ENCODE measurements around the gene DPP7. TPM values are rescaled to one million over a fixed set of nuclear protein-coding genes. Genes with fewer than 3 reads are reported as not detected.

DPP7 gene
- total and polyA plus RNA-seq, 4 donors: 97.4 to 598 (median 126) TPM

GRCh38 chr9:137103206-137103999 is 11.1 kb downstream of the DPP7 start:
- WGBS, 2 donors: 93 to 95% methylated on average over 37 of the region's 37 CpGs
- H3K36me3 ChIP-seq (ENCODE audit: control insufficient read depth in 1 of 2, insufficient read depth in 2 of 2, low read length in 1 of 2): peaks cover 0 to 21% of the 10 kb centered on the region in 2 donors
- H3K27me3 ChIP-seq (ENCODE audit: control insufficient read depth in 1 of 2, insufficient read depth in 2 of 2, low read length in 1 of 2): no peaks in the 10 kb centered on the region

GRCh38 chr9:137099231-137099630 is 15.3 kb downstream of the DPP7 start:
- Histone ChIP-seq H3K4me3 (ENCODE audit: low read length in 2 of 2) (no peak overlapping the region), H3K27ac (ENCODE audit: low read depth in 1 of 2, low read length in 2 of 2) (no peak overlapping the region), H3K27me3 (ENCODE audit: control insufficient read depth in 1 of 2, insufficient read depth in 2 of 2, low read length in 1 of 2) (no peaks in the 10 kb centered on the region), H3K36me3 (ENCODE audit: control insufficient read depth in 1 of 2, insufficient read depth in 2 of 2, low read length in 1 of 2) (peaks cover 0 to 13% of the 10 kb centered on the region in 2 donors), H3K4me1 (ENCODE audit: control insufficient read depth in 1 of 2, insufficient read depth in 2 of 2, low read length in 2 of 2) (no peaks in the 10 kb centered on the region), H3K9me3 (ENCODE audit: control insufficient read depth, low read length) (no peaks in the 10 kb centered on the region)
- 89 to 91% methylated on average over 14 of the region's 14 CpGs for WGBS, 2 donors
- intact Hi-C loops (cut with DNase I): no loop called here
- no peak for DNase-seq
- ATAC-seq (ENCODE audit: low FRiP score): peak; percentile 53

More at GRCh38 chr9:137103206-137103999, 11.1 kb downstream of the DPP7 start:
- no peaks in the 10 kb centered on the region for H3K4me1 ChIP-seq (ENCODE audit: control insufficient read depth in 1 of 2, insufficient read depth in 2 of 2, low read length in 2 of 2)
- DNase-seq: no peak
- H3K27ac ChIP-seq (ENCODE audit: low read depth in 1 of 2, low read length in 2 of 2): no peak overlapping the region
- intact Hi-C loops (cut with DNase I): no loop called here
- H3K9me3 ChIP-seq (ENCODE audit: control insufficient read depth, low read length): no peaks in the 10 kb centered on the region
- ATAC-seq (ENCODE audit: low FRiP score): no peak
- no peak overlapping the region for H3K4me3 ChIP-seq (ENCODE audit: low read length in 2 of 2)

- Histone ChIP-seq H3K4me3 (ENCODE audit: low read length in 2 of 2) (no peak overlapping the region), H3K27me3 (ENCODE audit: control insufficient read depth in 1 of 2, insufficient read depth in 2 of 2, low read length in 1 of 2) (no peaks in the 10 kb centered on the region), H3K4me1 (ENCODE audit: control insufficient read depth in 1 of 2, insufficient read depth in 2 of 2, low read length in 2 of 2) (no peaks in the 10 kb centered on the region), H3K27ac (ENCODE audit: low read depth in 1 of 2, low read length in 2 of 2) (no peak overlapping the region), H3K36me3 (ENCODE audit: control insufficient read depth in 1 of 2, insufficient read depth in 2 of 2, low read length in 1 of 2) (peaks cover 0 to 4% of the 10 kb centered on the region in 2 donors), H3K9me3 (ENCODE audit: control insufficient read depth, low read length) (no peaks in the 10 kb centered on the region)
- ATAC-seq (ENCODE audit: low FRiP score) (peak; percentile 31), DNase-seq (peak in 1 of 2 donors; percentile 59)
- 87 to 89% methylated on average over 20 of the region's 20 CpGs for whole genome bisulfite sequencing, 2 donors
- intact Hi-C loops (cut with DNase I): no loop called here
These were observed 16.6 kb downstream of the DPP7 start for GRCh38 chr9:137097761-137098462.

- Histone ChIP-seq H3K9me3 (ENCODE audit: control insufficient read depth, low read length) (no peaks in the 10 kb centered on the region), H3K27me3 (ENCODE audit: control insufficient read depth in 1 of 2, insufficient read depth in 2 of 2, low read length in 1 of 2) (no peaks in the 10 kb centered on the region), H3K4me3 (ENCODE audit: low read length in 2 of 2) (no peak overlapping the region), H3K36me3 (ENCODE audit: control insufficient read depth in 1 of 2, insufficient read depth in 2 of 2, low read length in 1 of 2) (peaks cover 0 to 4% of the 10 kb centered on the region in 2 donors), H3K27ac (ENCODE audit: low read depth in 1 of 2, low read length in 2 of 2) (no peak overlapping the region), H3K4me1 (ENCODE audit: control insufficient read depth in 1 of 2, insufficient read depth in 2 of 2, low read length in 2 of 2) (no peaks in the 10 kb centered on the region)
- 93 to 95% methylated on average over 31 of the region's 31 CpGs for WGBS, 2 donors
- DNase-seq (peak in 1 of 2 donors; percentile 56), ATAC-seq (ENCODE audit: low FRiP score) (no peak)
- intact Hi-C loops (cut with DNase I): no loop called here
These were observed 17.6 kb downstream of the DPP7 start for GRCh38 chr9:137096785-137097546.

GRCh38 chr9:137095664-137096517 is 18.6 kb downstream of the DPP7 start:
- intact Hi-C loops (cut with DNase I): no loop called here
- no peaks in the 10 kb centered on the region for H3K4me1 ChIP-seq (ENCODE audit: control insufficient read depth in 1 of 2, insufficient read depth in 2 of 2, low read length in 2 of 2)
- no peak for ATAC-seq (ENCODE audit: low FRiP score)
- WGBS, 2 donors: 80 to 83% methylated on average over 30 of the region's 30 CpGs
- peaks cover 0 to 3% of the 10 kb centered on the region in 2 donors for H3K36me3 ChIP-seq (ENCODE audit: control insufficient read depth in 1 of 2, insufficient read depth in 2 of 2, low read length in 1 of 2)
- no peak overlapping the region for H3K4me3 ChIP-seq (ENCODE audit: low read length in 2 of 2)
- peak in 1 of 2 donors; percentile 53 for DNase-seq
- H3K27ac ChIP-seq (ENCODE audit: low read depth in 1 of 2, low read length in 2 of 2): no peak overlapping the region
- H3K9me3 ChIP-seq (ENCODE audit: control insufficient read depth, low read length): no peaks in the 10 kb centered on the region
- no peaks in the 10 kb centered on the region for H3K27me3 ChIP-seq (ENCODE audit: control insufficient read depth in 1 of 2, insufficient read depth in 2 of 2, low read length in 1 of 2)

- Histone ChIP-seq H3K4me3 (ENCODE audit: low read length in 2 of 2) (no peak overlapping the region), H3K27ac (ENCODE audit: low read depth in 1 of 2, low read length in 2 of 2) (no peak overlapping the region), H3K4me1 (ENCODE audit: control insufficient read depth in 1 of 2, insufficient read depth in 2 of 2, low read length in 2 of 2) (no peaks in the 10 kb centered on the region), H3K36me3 (ENCODE audit: control insufficient read depth in 1 of 2, insufficient read depth in 2 of 2, low read length in 1 of 2) (no peaks in the 10 kb centered on the region), H3K9me3 (ENCODE audit: control insufficient read depth, low read length) (no peaks in the 10 kb centered on the region), H3K27me3 (ENCODE audit: control insufficient read depth in 1 of 2, insufficient read depth in 2 of 2, low read length in 1 of 2) (no peaks in the 10 kb centered on the region)
- DNase-seq (no peak), ATAC-seq (ENCODE audit: low FRiP score) (no peak)
- WGBS, 2 donors: 24 to 28% methylated on average over 11 of the region's 11 CpGs
- intact Hi-C loops (cut with DNase I): no loop called here
These were observed 25.1 kb downstream of the DPP7 start for GRCh38 chr9:137089232-137089947.

GRCh38 chr9:137088121-137088520 is 26.4 kb downstream of the DPP7 start:
- DNase-seq: no peak
- no peaks in the 10 kb centered on the region for H3K36me3 ChIP-seq (ENCODE audit: control insufficient read depth in 1 of 2, insufficient read depth in 2 of 2, low read length in 1 of 2)
- H3K9me3 ChIP-seq (ENCODE audit: control insufficient read depth, low read length): no peaks in the 10 kb centered on the region
- 79 to 80% methylated on average over 5 of the region's 5 CpGs for WGBS, 2 donors
- H3K27me3 ChIP-seq (ENCODE audit: control insufficient read depth in 1 of 2, insufficient read depth in 2 of 2, low read length in 1 of 2): no peaks in the 10 kb centered on the region
- H3K27ac ChIP-seq (ENCODE audit: low read depth in 1 of 2, low read length in 2 of 2): no peak overlapping the region
- no peaks in the 10 kb centered on the region for H3K4me1 ChIP-seq (ENCODE audit: control insufficient read depth in 1 of 2, insufficient read depth in 2 of 2, low read length in 2 of 2)
- ATAC-seq (ENCODE audit: low FRiP score): no peak
- H3K4me3 ChIP-seq (ENCODE audit: low read length in 2 of 2): no peak overlapping the region
- intact Hi-C loops (cut with DNase I): no loop called here

All from aorta (tissue), 5 donors.